Fibroblast of mammary gland (primary cell): Measurements from ENCODE around the gene IQCE.

Experiments used
- DNase-seq: peaks from one replicate; pipeline ENCODE4 v3.0.0-alpha.2; 2010; ENCODE audit warnings: low read depth
- H3K4me3 ChIP-seq: 2 replicates; pipeline ENCODE4 v1.5.1; 2011; ENCODE audit warnings: low read depth, mild to moderate bottlenecking, low read length, moderate library complexity; ENCODE audit not compliant: control insufficient read depth
- CTCF ChIP-seq: conservative IDR thresholded peaks from 2 replicates; pipeline ENCODE4 v1.5.1; 2011; ENCODE audit warnings: low read depth, low read length, inconsistent platforms; ENCODE audit not compliant: control insufficient read depth, insufficient read depth

Gene IQCE

GRCh38 chr7:2577914-2578680 is 19.3 kb downstream of the IQCE start:
- DNase-seq = no peak
- H3K4me3 ChIP-seq = no peak overlapping the region
- no peak for TF ChIP-seq CTCF

GRCh38 chr7:2580636-2581035 is 21.9 kb downstream of the IQCE start:
- TF ChIP-seq CTCF = no peak
- H3K4me3 ChIP-seq = no peak overlapping the region
- no peak for DNase-seq

GRCh38 chr7:2582006-2582735 is 23.4 kb downstream of the IQCE start:
- no peak overlapping the region for H3K4me3 ChIP-seq
- TF ChIP-seq CTCF = no peak
- DNase-seq = no peak

- no peak for DNase-seq
- TF ChIP-seq CTCF = no peak
- no peak overlapping the region for H3K4me3 ChIP-seq
Measured at GRCh38 chr7:2583798-2584580, 25.2 kb downstream of the IQCE start.

GRCh38 chr7:2585446-2585845 is 26.7 kb downstream of the IQCE start:
- TF ChIP-seq CTCF = no peak
- DNase-seq = no peak
- no peak overlapping the region for H3K4me3 ChIP-seq

- no peak for TF ChIP-seq CTCF
- no peak for DNase-seq
- no peak overlapping the region for H3K4me3 ChIP-seq
Measured at GRCh38 chr7:2586326-2587020, 27.7 kb downstream of the IQCE start.
